ENCODE data around the gene MGAT1.

GRCh38 chr5:180783340-180784052 lies 19.1 kb downstream of the MGAT1 start:
- TF ChIP-seq SNAI2 (CRISPR knock-in tag; IDR thresholded peaks at IDR 0.05) (no peak), OSR1 (CRISPR knock-in tag; IDR thresholded peaks at IDR 0.05) (no peak), PATZ1 (CRISPR knock-in tag; IDR thresholded peaks at IDR 0.05; ENCODE audit: borderline replicate concordance) (no peak), GLIS3 (CRISPR knock-in tag; IDR thresholded peaks at IDR 0.05) (no peak), RARB (CRISPR knock-in tag; IDR thresholded peaks at IDR 0.05) (no peak), TOX (CRISPR knock-in tag; IDR thresholded peaks at IDR 0.05; ENCODE audit: borderline replicate concordance) (no peak), ZNF565 (CRISPR knock-in tag; conservative IDR thresholded peaks at IDR 0.05; ENCODE audit: low read depth) (no peak), CREB5 (CRISPR knock-in tag; IDR thresholded peaks at IDR 0.05; ENCODE audit: low read depth) (no peak), CSRNP3 (CRISPR knock-in tag; IDR thresholded peaks at IDR 0.05) (no peak), CSDC2 (CRISPR knock-in tag; IDR thresholded peaks at IDR 0.05) (no peak), TSHZ2 (CRISPR knock-in tag; IDR thresholded peaks at IDR 0.05) (no peak), ZFP3 (CRISPR knock-in tag; IDR thresholded peaks at IDR 0.05) (no peak), ARNTL (CRISPR knock-in tag; IDR thresholded peaks at IDR 0.05; ENCODE audit: borderline replicate concordance, low read depth) (no peak), ESRRG (CRISPR knock-in tag; IDR thresholded peaks at IDR 0.05) (no peak)
